NCI-H1105 (cell line): ENCODE results near the gene GRID2.
"Not testable (repeated sequence)": the region's sequence is repeated elsewhere in the genome, so short reads cannot be mapped to it uniquely, and the experiment has no call there.

Experiments
- DNase-seq: peaks from one replicate; lab custom pipeline; 2025; lab: John Stamatoyannopoulos, UW

GRID2 gene

GRCh38 chr4:93515208-93515607 is 1211.4 kb downstream of the GRID2 start:
- no peak for DNase-seq

DNA sequence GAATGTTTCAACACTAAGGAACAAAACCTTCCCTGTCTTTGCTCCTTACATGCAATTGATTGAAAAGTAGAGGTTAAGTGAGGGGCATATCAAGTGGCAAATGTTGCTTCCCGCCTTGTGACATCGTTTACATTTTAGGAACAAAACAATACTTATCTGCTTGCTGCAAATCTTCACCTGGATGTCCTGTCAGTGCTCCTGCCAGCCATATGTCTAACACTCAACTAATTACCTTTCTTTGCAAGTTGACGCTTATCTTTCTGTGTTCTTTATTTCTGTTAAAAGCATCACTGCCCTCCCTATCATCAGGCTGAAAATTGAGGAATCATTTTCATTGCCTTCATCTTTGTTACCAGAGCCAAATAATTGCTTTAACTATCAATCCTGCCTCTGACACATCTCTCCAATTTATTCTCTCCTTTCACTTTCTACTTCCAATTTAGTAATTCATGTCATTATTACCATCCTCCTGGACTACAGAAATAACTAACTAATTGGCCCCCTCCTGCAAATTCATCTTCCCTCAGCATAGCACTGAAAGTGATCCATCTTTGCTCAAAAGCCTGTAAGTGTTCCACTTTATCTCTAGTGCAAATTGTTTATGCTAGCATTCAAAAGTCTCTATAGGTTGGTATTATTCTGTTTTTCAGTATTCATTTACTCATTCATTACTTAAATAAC is 1226.1 kb downstream of the GRID2 start:
- no peak for DNase-seq

- no peak for DNase-seq
Measured at GRCh38 chr4:93532234-93532633, 1228.5 kb downstream of the GRID2 start.

GRCh38 chr4:93540562-93540961 is 1236.8 kb downstream of the GRID2 start:
- DNase-seq = no peak

GRCh38 chr4:93561842-93562241 is 1258.1 kb downstream of the GRID2 start:
- DNase-seq = no peak

DNA sequence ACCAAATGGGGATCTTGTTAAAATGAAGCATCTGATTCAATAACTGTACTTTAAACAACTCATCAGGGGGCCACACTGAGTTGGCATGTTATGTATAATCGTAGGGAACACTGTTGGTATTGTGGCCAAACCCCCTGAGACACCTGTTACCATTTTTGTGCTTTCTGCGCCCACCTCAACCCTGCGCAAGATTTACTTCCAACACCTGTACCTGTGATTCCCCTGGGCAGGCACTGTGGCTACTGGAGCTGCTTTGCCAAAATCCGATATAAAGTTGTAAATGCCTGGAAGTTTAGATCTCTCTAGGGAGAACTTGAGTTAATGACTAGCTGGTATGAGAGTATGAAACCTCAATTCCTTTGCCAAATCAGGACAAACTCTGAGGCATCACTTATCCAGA is 1265.0 kb downstream of the GRID2 start:
- no peak for DNase-seq

DNA sequence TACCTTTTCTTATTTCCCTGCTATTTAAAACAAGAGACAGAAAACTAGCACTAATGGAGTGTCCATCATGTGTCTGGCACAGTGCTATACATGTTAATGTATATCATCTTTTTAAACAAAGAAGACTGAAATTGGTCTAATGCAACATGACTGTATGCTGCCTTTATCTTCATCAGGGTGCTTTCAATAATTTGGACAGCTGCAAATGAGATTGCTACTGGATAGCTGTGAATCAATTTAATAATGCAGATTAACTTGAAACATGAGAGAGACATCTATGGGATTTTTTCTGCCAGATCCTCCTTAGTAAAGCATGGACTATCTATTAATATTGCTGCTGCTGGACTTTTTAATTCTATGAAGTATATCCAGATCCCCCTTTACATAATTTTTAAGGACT is 1269.5 kb downstream of the GRID2 start:
- DNase-seq = no peak

GRCh38 chr4:93578942-93579341 is 1275.2 kb downstream of the GRID2 start:
- DNase-seq = no peak

- DNase-seq = no peak
Measured at GRCh38 chr4:93605163-93605562, 1301.4 kb downstream of the GRID2 start.

- DNase-seq = no peak
Measured at GRCh38 chr4:93617606-93618005, 1313.8 kb downstream of the GRID2 start.

DNA sequence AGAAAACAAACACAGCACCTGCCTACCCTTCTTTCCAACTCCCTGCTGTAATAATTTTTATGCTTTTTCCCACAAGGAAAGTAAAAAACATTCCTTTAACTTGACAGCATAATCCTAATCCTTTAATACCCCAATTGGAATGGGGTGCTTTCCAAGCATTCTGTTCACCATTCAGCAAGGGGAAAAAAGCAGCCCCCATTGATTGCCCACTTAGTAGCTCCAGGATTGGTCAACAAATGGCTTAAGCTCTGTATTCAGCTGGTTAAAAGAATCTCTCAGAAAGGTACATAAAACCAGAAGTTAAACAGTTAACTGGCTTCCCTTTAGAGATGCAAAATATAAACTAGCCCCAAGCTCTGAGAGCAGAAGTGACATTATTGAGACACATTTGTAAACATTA is 1330.0 kb downstream of the GRID2 start:
- no peak for DNase-seq

DNA sequence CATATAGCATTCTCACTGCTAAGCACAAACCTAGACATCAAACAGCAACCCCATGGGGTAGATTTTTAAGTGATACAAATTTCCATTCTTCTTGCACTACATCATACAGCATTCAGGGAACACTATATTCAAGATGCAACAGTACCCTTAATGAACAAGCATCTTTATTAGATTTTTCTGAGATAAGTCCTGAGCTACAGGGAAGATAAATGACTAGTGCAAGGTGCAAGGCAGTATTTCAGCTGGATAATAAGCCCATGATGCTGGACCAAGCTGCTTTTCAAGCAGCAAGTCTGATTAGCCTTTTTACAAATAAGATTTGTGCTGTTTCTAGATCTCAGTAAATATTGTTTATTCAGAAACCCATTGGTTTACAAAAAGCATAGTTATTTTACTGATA is 1332.2 kb downstream of the GRID2 start:
- no peak for DNase-seq

GRCh38 chr4:93645120-93645519 is 1341.4 kb downstream of the GRID2 start:
- DNase-seq = no peak

- DNase-seq = peak; percentile 14
Measured at GRCh38 chr4:93646233-93646930, 1342.6 kb downstream of the GRID2 start.

DNA sequence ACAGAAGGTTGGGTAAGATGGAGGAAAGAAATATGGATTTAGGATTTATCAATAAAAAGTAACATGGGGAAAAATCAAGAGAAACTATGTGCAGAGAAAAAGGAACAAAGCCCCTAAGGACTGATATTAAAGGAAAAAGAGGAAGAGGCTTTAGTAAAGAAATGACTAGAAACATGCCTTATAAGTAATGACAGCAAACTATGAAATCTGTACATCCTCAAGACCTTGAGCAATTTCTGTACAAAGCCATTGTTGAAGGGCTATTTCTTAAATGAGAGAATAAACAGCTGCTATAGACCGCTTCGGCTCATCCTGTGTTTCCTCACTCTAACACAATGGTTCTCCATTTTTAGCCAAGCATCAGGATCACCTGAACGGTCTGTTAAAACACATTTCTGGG is 1344.5 kb downstream of the GRID2 start:
- DNase-seq = no peak

GRCh38 chr4:93649828-93650227 is 1346.1 kb downstream of the GRID2 start:
- no peak for DNase-seq

GRCh38 chr4:93654211-93654610 is 1350.4 kb downstream of the GRID2 start:
- no peak for DNase-seq

DNA sequence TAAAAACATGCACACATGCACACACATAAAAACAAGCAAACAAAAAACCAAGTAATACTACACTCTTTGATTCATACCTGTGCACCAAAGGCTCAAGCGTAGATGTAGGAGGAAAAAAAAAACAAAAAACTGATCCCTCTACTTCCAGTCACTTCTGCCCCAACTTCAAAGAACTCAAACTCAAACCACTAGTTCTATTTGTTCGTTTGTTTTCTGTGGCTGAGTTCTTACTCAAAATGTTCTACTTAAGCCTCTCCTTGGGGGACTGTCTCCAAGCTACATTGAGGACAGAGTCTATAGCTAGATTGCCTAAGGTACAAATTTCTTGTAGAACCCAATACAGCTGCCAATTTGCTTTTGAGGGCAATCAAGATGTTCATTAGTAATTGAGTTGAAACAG is 1353.8 kb downstream of the GRID2 start:
- no peak for DNase-seq

- DNase-seq = no peak
Measured at GRCh38 chr4:93658443-93658842, 1354.7 kb downstream of the GRID2 start.

DNA sequence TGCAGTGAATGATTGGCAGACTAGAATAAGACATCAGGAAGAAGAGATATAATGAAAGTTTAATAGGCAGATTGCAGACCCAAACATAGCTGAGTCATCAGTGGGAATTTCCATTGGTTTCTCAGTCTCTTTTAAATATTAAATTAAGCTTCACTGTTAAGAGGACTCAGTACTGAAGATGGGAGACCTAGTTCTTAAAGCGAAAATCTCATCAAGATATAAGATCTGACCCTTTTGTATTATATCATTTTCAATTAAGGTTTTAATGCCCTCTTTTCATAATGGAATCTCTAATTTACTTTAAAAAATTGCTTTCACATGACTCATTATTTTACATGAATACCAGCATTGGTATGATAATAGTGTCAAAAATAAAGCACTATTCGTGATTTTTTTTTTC is 1355.9 kb downstream of the GRID2 start:
- no peak for DNase-seq

GRCh38 chr4:93660036-93660435 is 1356.3 kb downstream of the GRID2 start:
- DNase-seq = no peak

- no peak for DNase-seq
Measured at GRCh38 chr4:93670434-93670833, 1366.7 kb downstream of the GRID2 start.

GRCh38 chr4:93671093-93671492 is 1367.3 kb downstream of the GRID2 start:
- DNase-seq = no peak

DNA sequence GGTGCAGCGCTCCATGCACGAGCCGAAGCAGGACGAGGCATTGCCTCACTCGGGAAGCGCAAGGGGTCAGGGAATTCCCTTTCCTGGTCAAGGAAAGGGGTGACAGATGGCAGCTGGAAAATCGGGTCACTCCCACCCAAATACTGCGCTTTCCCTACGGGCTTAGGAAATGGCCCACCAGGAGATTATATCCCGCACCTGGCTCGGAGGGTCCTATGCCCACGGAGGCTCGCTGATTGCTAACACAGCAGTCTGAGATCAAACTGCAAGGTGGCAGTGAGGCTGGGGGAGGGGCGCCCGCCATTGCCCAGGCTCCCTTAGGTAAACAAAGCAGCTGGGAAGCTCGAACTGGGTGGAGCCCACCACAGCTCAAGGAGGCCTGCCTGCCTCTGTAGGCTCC is 1373.2 kb downstream of the GRID2 start:
- DNase-seq = not testable (repeated sequence)
